ENCODE measurements around the gene CD68. TPM values are rescaled to one million over a fixed set of nuclear protein-coding genes. Genes with fewer than 3 reads are reported as not detected.

CD68 gene
- 9.1 and 9.7 TPM in 2 replicates for total RNA-seq

- DNase-seq (ENCODE audit: low read depth) = peak; percentile 94
- TF ChIP-seq, protein P1, sequence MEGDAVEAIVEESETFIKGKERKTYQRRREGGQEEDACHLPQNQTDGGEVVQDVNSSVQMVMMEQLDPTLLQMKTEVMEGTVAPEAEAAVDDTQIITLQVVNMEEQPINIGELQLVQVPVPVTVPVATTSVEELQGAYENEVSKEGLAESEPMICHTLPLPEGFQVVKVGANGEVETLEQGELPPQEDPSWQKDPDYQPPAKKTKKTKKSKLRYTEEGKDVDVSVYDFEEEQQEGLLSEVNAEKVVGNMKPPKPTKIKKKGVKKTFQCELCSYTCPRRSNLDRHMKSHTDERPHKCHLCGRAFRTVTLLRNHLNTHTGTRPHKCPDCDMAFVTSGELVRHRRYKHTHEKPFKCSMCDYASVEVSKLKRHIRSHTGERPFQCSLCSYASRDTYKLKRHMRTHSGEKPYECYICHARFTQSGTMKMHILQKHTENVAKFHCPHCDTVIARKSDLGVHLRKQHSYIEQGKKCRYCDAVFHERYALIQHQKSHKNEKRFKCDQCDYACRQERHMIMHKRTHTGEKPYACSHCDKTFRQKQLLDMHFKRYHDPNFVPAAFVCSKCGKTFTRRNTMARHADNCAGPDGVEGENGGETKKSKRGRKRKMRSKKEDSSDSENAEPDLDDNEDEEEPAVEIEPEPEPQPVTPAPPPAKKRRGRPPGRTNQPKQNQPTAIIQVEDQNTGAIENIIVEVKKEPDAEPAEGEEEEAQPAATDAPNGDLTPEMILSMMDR (IDR thresholded peaks at IDR 0.05; ENCODE audit: insufficient read depth, low read depth, low read length) = no peak
- H3K4me3 ChIP-seq (ENCODE audit: low read depth, low read length) = peak within 1 kb of the TSS; percentile 15
Observed at GRCh38 chr17:7579001-7579833, at the start of gene CD68. Gene CD68 (plus strand): TSS chr17:7579638. CDS start chr17:7579678, 40 bp downstream.

DNA sequence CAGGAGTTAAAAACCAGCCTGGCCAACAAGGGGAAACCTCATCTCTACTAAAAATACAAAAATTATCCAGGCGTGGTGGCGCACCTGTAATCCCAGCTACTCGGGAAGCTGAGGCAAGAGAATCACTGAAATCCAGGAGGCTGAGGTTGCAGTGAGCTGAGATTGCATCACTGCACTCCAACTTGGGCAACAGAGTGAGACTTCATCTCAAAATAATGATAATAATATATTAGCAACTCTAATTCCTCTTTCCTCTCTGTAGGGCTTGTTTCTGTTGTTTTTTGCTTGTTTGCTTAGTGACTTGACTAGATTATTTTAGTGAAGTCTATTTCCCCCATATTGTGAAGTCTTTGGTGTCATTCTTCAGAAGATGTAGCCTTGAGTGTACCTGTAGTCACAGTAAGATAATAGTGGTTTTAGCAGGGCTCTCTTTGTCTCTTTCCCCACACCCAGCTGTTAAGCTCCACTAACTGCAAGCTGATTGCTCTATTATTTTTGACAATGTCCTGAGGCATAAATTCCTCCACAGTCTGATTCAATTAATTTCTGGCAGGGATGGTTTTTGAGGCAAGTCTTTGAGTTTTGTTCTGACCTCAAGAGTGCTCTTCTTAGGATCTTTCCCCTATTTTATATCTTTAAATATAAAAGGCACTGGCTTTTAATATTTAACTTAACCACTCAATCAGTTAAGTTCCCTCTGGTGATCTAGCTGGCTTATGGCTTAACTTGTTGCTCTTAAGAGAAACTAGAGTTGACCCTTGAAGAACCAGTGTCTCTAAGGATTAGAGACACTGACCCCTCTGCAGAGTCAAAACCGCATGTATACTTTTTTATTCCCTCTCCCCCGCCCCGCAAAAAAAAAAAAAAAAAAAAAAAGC, 49.2 kb upstream of the CD68 start:
- no peak overlapping the region for H3K4me3 ChIP-seq (ENCODE audit: low read depth, low read length)
- DNase-seq (ENCODE audit: low read depth) = no peak
- TF ChIP-seq, protein P1 (IDR thresholded peaks at IDR 0.05; ENCODE audit: insufficient read depth, low read depth, low read length) = no peak

DNA sequence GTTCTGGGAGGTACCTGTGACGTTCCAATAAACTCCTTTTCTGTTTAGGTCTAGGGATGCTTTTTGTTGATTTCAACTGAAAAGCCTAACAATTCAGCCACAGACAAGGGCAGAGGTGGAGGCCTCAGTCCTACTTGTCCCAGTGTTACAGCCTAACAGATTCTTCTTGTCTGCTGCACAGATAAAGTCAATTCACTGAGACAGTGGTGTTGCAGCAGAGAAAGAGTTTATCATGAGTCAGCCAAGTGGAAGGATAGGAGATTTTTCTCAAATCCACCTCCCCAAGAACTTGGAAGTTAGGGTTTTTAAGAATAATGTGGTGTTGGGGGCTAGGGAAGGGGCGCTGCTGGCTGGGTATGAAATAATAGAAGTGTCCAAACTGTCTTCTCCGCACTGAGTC, 41.4 kb upstream of the CD68 start:
- no peak overlapping the region for H3K4me3 ChIP-seq (ENCODE audit: low read depth, low read length)

GRCh38 chr17:7538891-7539545, 40.4 kb upstream of the CD68 start:
- TF ChIP-seq, protein P1 (IDR thresholded peaks at IDR 0.05; ENCODE audit: insufficient read depth, low read depth, low read length) = no peak
- H3K4me3 ChIP-seq (ENCODE audit: low read depth, low read length) = no peak overlapping the region
- no peak for DNase-seq (ENCODE audit: low read depth)

More for the DNA sequence above, 41.4 kb upstream of the CD68 start:
- TF ChIP-seq, protein P1 (IDR thresholded peaks at IDR 0.05; ENCODE audit: insufficient read depth, low read depth, low read length) = no peak
- DNase-seq (ENCODE audit: low read depth) = no peak

DNA sequence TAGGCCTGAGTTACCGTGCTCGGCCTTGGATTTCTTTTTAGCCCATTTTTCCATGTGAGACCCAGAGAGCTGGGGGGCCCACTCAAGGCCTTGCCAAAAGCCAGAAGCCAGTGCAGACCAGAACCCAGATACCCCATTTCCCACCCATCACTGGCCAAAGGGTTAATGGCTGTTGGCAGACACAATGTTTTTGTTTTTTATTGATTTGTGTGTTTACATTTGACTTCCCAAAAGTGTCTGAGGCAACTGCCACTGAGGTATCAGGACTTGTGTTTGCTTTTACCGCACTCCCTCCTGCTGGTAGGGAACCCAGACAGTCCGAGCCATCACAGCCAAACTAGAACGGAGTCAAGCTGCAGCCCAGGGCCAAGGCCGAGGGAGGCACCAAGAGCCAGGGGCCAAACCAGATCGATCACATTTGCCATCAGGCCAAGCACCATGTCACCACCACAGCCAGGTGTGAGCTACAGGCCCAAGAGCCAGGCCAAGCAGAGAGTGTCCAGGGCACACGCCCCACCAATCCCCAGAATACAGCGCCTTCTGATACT, 38.3 kb upstream of the CD68 start:
- DNase-seq (ENCODE audit: low read depth) = no peak
- H3K4me3 ChIP-seq (ENCODE audit: low read depth, low read length) = no peak overlapping the region
- TF ChIP-seq, protein P1 (IDR thresholded peaks at IDR 0.05; ENCODE audit: insufficient read depth, low read depth, low read length) = no peak

- TF ChIP-seq, protein P1 (IDR thresholded peaks at IDR 0.05; ENCODE audit: insufficient read depth, low read depth, low read length) = no peak
- H3K4me3 ChIP-seq (ENCODE audit: low read depth, low read length) = no peak overlapping the region
- DNase-seq (ENCODE audit: low read depth) = no peak
Observed at GRCh38 chr17:7544911-7545310, 34.5 kb upstream of the CD68 start.

Measured in fibroblast of villous mesenchyme (primary cell).